K562 (cell line): ENCODE data around the gene RSRC1. TPM values are rescaled to one million over a fixed set of nuclear protein-coding genes. Genes with fewer than 3 reads are reported as not detected.

Source experiments
- CHD4 ChIP-seq: fragments of 200-600 bp; sonication (generic); IDR thresholded peaks from 3 replicates; pipeline ENCODE4 v1.6.1; 2012; ENCODE audit warnings: low read depth, mild to moderate bottlenecking, mixed read lengths, low read length, inconsistent platforms; ENCODE audit not compliant: insufficient read depth, insufficient replicate concordance, poor library complexity, severe bottlenecking
- DPF2 ChIP-seq: fragments of 450-650 bp; IDR thresholded peaks from 2 replicates; pipeline ENCODE4 v1.6.1; 2016
- ETS1 ChIP-seq: conservative IDR thresholded peaks from 2 replicates; pipeline ENCODE4 v1.6.1; 2011; ENCODE audit warnings: low read depth, mild to moderate bottlenecking, low read length; ENCODE audit not compliant: control insufficient read depth
- FOXM1 ChIP-seq, 2 experiments: fragments of 450-650 bp in 1 of 2; sonication (generic) in 1 of 2; formaldehyde crosslinking in 1 of 2; IDR thresholded peaks; 2 replicates each; pipeline versions ENCODE4 v1.6.1 to v1.9.0; 2017 to 2022; ENCODE audit warnings: low read depth in 2 of 2, mild to moderate bottlenecking in 2 of 2, missing genetic modification reagents in 1 of 2, moderate library complexity in 1 of 2
- KHSRP ChIP-seq: fragments of 450-650 bp; IDR thresholded peaks from 2 replicates; pipeline ENCODE4 v1.6.1; 2017
- KLF10 ChIP-seq: fragments of 250-450 bp; sonication (Bioruptor Pico); IDR thresholded peaks from 2 replicates; pipeline ENCODE4 v1.6.1; 2021; ENCODE audit warnings: matching md5 sums
- NCOA2 ChIP-seq, 2 experiments: fragments of 450-650 bp; IDR thresholded peaks; 2 replicates each; pipeline ENCODE4 v1.6.1; 2018; ENCODE audit warnings: mild to moderate bottlenecking in 2 of 2, moderate library complexity in 1 of 2; ENCODE audit not compliant: partially characterized antibody in 2 of 2
- NCOR1 ChIP-seq: fragments of 450-650 bp; IDR thresholded peaks from 2 replicates; pipeline ENCODE4 v1.6.1; 2016; ENCODE audit warnings: mild to moderate bottlenecking, moderate library complexity
- RBM25 ChIP-seq: fragments of 200-400 bp; formaldehyde crosslinking; IDR thresholded peaks from 2 replicates; pipeline ENCODE4 v1.6.1; 2018; ENCODE audit warnings: low read length, low read depth, moderate library complexity; ENCODE audit not compliant: severe bottlenecking
- SIN3B ChIP-seq: fragments of 450-650 bp; IDR thresholded peaks from 2 replicates; pipeline ENCODE4 v1.6.1; 2017; ENCODE audit warnings: low read depth, mild to moderate bottlenecking, moderate library complexity
- ZNF318 ChIP-seq, 2 experiments: fragments of 450-650 bp; IDR thresholded peaks; 2 replicates each; pipeline ENCODE4 v1.6.1; 2016; ENCODE audit warnings: mild to moderate bottlenecking in 2 of 2, borderline replicate concordance in 1 of 2, low read depth in 1 of 2, moderate library complexity in 1 of 2
- ZNF668 ChIP-seq: fragments of 250-450 bp; sonication (Bioruptor Pico); IDR thresholded peaks from 2 replicates; pipeline ENCODE4 v1.8.0; 2022; ENCODE audit warnings: mild to moderate bottlenecking, inconsistent platforms
- polyA plus RNA-seq, 8 experiments: library from polyadenylated mRNA; depleted of rRNA in 4 of 8; stranded (reverse) in 5 of 8; unstranded in 3 of 8; fragments of >200 nt; fragmentation: Nextera tagmentation in 2 of 8; fragmentation: Illumina TruSeq in 1 of 8; extraction: Ambion mirVana in 2 of 8; extraction: Trizol in 1 of 8; gene quantifications; 2 replicates each; pipeline versions ENCODE4 v1.2.1 to v1.2.3, GENCODE V29; 2011 to 2014; ENCODE audit warnings: inconsistent platforms in 1 of 8, missing spikeins in 1 of 8
- total RNA-seq, 7 experiments: library from RNA; depleted of rRNA in 6 of 7; stranded (reverse); fragments of >200 nt in 6 of 7; fragmentation: Illumina TruSeq in 2 of 7; extraction: Trizol in 2 of 7; gene quantifications; 2 replicates each; pipeline versions ENCODE4 v1.2.1 to v1.2.3, GENCODE V29; 2011 to 2021; ENCODE audit warnings: low replicate concordance in 1 of 7
- TF ChIP-seq, protein P1 (sequence below): fragments of 450-650 bp; formaldehyde crosslinking; IDR thresholded peaks from 2 replicates; pipeline ENCODE4 v1.4.0; 2022; ENCODE audit warnings: missing genetic modification characterization

The RSRC1 gene
- total and polyA plus RNA-seq, 9 of the 15 experiments (the other 6 are each of a cell fraction or from before 2014, with no cell fraction given), result 19.3 to 128 (median 75.5) TPM

DNA sequence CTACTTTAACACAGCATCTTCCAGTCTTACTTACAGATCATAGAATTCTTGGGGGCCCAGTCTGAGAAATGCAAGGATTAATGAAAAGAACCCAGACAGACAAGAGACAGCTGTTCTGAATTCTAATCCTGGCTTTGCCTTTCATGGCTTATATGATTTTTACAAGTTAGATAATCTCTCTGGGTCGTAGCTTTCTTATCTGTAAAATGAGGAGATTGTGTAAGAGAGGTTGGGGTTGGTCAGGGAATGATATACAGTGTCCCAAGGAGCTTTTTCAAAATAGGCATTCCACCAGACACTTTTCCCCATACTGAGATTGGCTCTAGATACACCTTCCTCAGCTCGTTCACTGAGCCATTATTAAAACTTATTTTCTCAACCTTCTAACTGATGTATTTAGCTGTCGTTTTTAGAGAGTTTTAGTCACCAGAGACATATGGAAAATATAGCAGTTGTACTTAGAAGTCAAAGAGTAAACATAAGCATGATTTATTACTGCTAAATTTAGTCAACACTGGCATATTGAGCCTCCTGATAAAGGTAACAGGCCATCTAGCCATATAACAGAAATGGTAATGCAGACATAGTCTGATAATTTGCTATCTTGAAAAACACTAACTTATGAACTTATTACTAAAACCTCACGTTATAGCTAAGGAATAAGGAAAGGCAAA lies 298.1 kb downstream of the RSRC1 start (continued):
- TF ChIP-seq KHSRP, result no peak
- peak; percentile 62; the same call in 1 of the 2 replicates for TF ChIP-seq FOXM1 (IDR thresholded peaks at IDR 0.05; ENCODE audit: low read depth)
- no peak for TF ChIP-seq FOXM1 (CRISPR knock-in tag; IDR thresholded peaks at IDR 0.05; ENCODE audit: low read depth)
- TF ChIP-seq RBM25, result peak; percentile 9
- TF ChIP-seq NCOR1, result peak; percentile 89
- TF ChIP-seq, protein P1, sequence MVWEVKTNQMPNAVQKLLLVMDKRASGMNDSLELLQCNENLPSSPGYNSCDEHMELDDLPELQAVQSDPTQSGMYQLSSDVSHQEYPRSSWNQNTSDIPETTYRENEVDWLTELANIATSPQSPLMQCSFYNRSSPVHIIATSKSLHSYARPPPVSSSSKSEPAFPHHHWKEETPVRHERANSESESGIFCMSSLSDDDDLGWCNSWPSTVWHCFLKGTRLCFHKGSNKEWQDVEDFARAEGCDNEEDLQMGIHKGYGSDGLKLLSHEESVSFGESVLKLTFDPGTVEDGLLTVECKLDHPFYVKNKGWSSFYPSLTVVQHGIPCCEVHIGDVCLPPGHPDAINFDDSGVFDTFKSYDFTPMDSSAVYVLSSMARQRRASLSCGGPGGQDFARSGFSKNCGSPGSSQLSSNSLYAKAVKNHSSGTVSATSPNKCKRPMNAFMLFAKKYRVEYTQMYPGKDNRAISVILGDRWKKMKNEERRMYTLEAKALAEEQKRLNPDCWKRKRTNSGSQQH (CRISPR knock-in tag), result no peak
- TF ChIP-seq DPF2, result peak; percentile 89
- no peak for TF ChIP-seq ETS1
- TF ChIP-seq CHD4, result no peak
- peak in 1 of 2 experiments; percentile 86; a peak in 1 of 4 replicates for TF ChIP-seq ZNF318 (IDR thresholded peaks at IDR 0.05; ENCODE audit: borderline replicate concordance in 1 of 2, low read depth in 1 of 2)
- TF ChIP-seq ZNF668, result no peak
- TF ChIP-seq SIN3B, result no peak
- peak in 1 of 2 experiments; percentile 52 for TF ChIP-seq NCOA2 (IDR thresholded peaks at IDR 0.05; ENCODE audit: partially characterized antibody in 2 of 2)
- no peak for TF ChIP-seq KLF10 (CRISPR knock-in tag)
